ENCODE results near the gene CPED1. TPM values are rescaled to one million over a fixed set of nuclear protein-coding genes. Genes with fewer than 3 reads are reported as not detected.

Gene CPED1
- 89.8 and 122 TPM in 2 replicates for total RNA-seq

GRCh38 chr7:120988591-120989256 is at the start of gene CPED1:
Gene CPED1 (plus strand): TSS chr7:120988711. CDS start chr7:120989622, 911 bp downstream.

DNA sequence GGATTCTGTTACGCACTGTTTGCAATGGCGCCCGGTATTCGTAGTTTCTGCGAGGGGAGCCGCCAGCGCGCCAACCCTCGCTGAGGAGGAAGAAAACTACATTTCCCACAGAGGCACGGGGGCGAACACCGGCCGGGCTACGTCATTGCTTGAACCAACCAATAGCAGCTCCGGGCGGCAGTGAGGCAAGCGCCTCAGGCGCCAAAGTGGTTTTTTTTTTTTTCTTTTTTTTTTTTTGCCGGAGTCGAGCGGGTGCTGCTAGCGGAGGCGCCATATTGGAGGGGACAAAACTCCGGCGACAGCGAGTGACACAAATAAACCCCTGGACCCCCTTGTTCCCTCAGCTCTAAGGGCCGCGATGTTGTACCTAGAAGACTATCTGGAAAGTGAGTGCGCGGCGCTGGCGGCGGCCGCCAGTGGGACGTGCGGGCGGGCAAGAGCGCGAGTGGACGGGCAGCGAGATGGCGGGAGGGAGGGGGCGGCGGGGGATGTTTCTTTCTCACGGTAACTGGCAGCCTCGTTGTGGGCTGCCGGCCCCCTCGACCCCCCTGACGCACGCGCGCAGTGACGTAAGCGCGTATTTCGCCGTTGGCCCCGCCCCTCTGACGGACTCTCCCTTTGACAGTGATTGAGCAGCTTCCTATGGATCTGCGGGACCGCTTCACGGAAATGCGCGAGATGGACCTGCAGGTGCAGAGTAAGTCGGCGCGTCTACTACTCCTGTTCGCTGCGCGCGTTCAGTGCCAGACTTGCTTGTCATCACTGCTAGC is 37.8 kb upstream of the CPED1 start, which contains the start of gene ING3:
Gene ING3, plus strand, starts transcription at position 239 of the 770 bp plus-strand sequence. Its CDS starts 120 bp downstream, at position 359.

GRCh38 chr7:121328508-121329190 is 340.1 kb downstream of the CPED1 start, which contains the start of gene WNT16:
Gene WNT16 (plus strand): TSS chr7:121329000. CDS start chr7:121329293, 293 bp downstream.

Other genes starting within 250 kb of the CPED1 start
- 0.73 and 1.5 TPM in 2 replicates for gene TSPAN12, start 130.6 kb upstream of the CPED1 start, total RNA-seq
- 10.6 and 17.0 TPM in 2 replicates for gene ING3, start 37.9 kb upstream of the CPED1 start, total RNA-seq

Data from smooth muscle cell of trachea (primary cell).